ENCODE measurements around the gene SOX21.
"Not testable (repeated sequence)": the region's sequence is repeated elsewhere in the genome, so short reads cannot be mapped to it uniquely, and the experiment has no call there.

The SOX21 gene

DNA sequence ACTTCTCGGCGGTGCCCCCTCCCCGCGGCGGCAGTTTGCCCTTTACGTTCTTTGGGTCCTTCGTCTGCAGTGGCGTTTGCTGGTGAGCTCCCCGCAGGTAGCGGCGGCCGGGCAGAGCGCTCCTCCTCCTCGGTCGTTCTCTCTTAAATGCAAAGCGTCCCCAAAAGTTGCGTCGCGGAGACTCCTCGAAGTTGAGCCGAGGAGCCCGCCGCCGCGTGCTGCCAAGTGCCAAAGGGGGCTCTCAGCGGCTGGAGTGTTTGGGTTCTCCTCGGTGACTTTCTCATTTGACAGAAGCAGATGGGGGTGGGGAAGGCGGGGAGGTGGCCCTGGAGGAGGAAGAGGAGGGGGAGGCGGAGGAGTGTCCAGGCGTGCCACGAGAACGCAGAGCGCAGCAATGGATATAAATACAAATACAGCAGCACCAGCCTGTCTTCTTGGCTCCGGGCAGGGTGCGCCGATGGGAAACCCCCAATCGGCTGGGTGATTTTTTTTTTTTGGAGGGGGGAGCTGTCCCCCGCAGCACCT is at the start of gene SOX21:
Gene SOX21, minus strand, starts transcription at position 259 of the 525 bp plus-strand sequence. CDS start 496 bp downstream, outside the sequence.
- no peak for DNase-seq (ENCODE audit: low read depth in 2 of 2)

DNA sequence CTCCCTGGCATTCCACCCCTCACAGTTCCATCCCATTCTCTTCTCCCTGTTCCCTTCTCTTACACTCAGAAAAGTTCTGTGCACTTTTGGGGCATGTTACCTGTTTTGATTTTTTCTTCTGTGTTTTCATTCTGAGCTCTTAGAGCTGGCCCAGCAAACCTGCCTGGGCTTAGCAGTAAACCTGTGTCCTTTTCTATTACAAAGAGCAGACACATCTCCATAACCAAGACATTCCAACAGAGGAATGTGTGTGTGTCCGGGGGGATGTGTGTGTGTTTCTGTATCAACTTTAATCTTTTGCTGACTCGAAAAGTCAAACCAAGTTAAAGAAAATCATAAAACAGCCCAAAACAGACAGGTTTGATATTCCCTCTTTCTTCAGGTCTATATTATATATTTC is 49.1 kb upstream of the SOX21 start:
- no peak for DNase-seq (ENCODE audit: low read depth in 2 of 2)

DNA sequence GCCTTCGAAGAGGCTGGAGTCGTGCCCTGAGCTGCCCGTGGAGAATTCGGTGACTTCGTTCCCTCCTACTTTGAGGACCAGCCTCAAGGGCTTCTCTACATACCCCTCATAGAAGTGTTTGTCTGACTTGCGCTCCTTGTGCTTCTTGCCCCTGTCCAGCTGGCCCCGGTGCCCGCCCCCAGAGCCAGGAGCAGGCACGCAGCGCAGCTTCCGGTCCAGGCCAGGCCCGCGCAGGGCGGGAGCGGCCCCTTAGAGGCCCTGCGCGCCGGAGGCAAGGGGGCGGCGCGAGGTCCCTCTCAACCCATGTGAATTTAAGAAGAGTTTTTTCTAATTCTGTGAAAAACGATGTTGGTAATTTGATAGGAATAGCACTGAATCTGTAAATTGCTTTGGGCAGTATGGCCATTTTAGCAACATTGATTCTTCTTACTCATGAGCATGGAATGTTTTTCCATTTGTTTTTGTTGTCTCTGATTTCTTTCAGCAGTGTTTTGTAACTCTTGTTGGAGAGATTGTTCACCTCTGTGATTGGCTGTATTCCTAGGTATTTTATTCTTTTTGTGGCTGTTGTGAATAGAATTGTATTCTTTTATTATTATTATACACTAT is 46.9 kb upstream of the SOX21 start:
- DNase-seq (ENCODE audit: low read depth in 2 of 2) = no peak

DNA sequence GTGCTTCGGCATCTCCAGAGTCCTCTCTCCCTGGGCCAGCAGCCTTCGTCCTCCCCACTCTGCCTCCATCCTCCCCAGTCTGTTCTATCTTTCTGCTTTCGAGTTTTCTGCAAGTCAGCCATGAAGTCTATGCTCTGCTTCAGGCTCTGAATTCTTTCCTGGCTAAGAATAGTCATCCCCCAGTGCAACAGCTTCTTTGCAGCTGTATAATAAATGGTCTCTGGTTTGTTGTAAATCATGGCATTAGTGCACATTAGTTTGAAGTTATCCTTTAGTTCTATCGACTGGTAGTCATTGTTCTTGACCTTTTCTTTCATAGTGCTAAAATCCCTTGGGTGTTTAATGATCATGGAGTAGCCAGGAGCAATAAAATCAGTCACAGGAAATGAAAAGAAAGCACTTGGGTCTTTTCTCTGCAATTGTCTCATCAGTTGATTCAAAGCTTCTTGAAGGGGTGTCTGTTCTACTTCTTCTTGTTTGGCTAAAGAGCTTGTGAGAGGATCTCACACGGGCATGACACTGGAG is 46.2 kb upstream of the SOX21 start:
- no peak for DNase-seq (ENCODE audit: low read depth in 2 of 2)

DNA sequence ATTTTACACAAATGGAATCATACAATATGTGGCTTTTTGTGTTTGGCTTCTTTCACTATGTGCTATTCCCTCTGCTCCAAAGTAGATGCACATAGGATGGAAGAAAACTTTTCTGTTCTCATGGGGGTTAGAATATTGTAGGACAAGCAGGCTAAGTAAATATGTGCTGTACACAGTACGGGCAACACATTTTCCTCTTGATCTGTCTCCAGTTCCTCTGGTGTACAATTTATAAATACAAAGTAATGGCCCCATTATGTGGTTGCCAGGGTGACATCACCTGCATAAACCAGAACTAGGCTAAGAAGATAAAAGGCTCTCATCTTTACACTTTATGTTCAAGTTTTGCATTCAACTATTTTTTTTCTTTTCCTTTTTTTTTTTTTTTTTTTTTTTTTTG is 41.0 kb upstream of the SOX21 start:
- no peak for DNase-seq (ENCODE audit: low read depth in 2 of 2)

DNA sequence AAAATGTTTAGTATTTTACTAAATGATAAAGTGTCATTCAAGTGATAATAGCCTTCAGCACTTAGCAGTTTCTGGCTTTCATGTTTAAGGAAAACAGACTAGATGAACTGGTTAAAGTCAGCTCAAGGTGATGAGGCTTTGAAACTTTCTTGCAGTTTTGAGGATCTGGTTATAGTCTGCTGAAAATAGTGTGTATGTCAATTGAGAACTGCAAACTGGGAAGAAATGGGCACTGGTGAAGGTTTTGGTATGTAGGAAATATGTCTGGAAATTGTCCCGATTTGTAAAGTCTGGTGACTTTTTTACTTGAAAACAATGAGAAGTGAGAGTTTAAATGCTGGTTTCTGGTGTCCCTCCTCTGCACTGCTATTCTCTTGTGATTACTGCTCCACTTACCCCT is 36.8 kb upstream of the SOX21 start:
- DNase-seq (ENCODE audit: low read depth in 2 of 2) = no peak

DNA sequence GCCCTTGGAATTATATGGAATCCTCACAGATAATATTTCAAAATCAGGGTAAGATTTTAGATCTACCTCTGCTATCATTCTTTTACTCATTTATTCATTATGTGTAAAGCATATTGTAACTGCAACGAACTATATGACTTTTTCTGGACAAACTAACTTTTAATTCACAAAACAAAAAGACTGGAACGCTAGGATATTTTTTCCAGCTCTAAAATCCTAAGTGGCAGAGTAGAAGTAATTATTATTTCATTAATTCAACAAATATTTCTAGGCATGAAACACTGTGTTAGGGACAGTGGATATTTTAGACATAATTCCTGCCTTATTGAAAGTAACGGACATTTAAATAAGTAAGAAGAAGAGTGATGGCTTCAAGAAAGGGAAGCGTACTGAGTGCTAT is 26.9 kb upstream of the SOX21 start:
- DNase-seq (ENCODE audit: low read depth in 2 of 2) = no peak

DNA sequence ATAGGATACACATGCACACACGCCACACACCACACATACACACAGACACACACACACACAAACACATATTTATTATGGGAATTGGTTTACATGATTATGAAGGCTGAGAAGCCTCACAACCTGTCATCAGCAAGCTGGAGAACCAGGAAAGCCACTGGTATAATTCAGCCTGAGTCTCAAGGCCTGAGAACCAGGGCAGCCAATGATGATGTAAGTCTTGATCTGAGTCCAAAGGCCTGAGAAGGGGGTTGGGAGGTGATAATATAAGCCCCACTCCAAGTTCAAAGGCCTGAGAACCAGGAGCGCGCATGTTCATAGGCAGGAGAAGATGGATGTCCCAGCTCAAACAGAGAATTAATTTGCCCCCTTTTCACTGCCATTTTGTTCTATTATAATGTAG is 18.7 kb upstream of the SOX21 start:
- DNase-seq (ENCODE audit: low read depth in 2 of 2) = no peak

DNA sequence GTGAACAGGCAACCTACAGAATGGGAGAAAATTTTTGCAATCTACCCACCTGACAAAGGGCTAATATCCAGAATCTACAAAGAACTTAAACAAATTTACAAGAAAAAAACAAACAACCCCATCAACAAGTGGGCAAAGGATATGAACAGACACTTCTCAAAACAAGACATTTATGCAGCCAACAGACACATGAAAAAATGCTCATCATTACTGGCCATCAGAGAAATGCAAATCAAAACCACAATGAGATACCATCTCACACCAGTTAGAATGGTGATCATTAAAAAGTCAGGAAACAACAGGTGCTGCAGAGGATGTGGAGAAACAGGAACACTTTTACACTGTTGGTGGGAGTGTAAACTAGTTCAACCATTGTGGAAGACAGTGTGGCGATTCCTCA is 17.6 kb upstream of the SOX21 start:
- not testable (repeated sequence) for DNase-seq (ENCODE audit: low read depth in 2 of 2)

DNA sequence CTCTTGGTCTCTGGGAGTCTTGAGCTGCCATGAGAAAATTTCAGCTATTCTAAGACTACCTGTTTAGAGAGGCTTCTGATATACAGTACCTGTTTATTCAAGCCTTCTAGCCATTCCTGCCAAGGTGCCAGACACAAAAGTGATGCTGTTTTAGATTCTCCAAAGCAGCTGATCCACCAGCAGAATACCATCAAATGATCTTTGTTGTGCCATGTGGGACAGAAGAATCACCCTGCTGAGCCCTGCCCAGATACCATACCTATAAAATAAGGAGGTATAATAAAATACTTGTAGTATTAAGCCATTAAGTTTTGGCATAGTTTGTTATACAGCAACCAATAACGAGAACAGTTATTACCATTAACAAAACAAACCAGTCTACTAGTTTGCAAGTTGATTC is 14.1 kb upstream of the SOX21 start:
- no peak for DNase-seq (ENCODE audit: low read depth in 2 of 2)

DNA sequence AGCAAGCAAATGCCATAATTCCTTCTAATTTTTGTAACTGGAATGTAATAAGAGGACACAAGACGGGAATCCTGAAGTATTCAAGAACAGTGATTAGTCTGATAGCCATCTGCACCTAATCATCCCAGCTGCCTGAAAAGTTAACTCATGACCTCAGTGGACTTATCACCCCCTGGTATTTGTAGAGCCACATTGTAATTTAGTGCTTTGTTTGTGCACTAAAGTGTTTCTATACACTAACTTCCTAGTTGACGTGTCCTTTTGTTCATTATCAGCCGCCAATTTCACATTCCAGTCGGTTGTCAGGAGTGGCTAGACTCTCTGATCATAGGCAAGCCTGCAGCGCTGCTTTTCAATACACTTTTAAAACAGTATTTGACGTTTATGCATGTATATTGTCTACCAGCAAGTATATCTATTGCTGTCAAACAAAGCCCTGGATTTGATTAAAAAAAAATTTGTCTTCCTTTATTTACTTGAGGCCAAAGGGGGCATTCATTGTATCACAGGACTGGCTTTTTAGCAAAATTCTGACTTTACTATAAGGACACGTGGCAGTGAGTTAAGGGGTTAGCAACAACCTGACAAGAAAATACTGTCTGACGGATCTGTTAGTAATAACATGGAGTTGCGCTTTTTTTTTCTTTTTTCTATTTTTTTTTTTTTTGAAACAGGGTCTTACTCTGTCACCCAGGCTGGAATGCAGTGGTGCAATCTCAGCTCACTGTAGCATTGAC is 10.4 kb upstream of the SOX21 start:
- DNase-seq (ENCODE audit: low read depth in 2 of 2) = no peak

DNA sequence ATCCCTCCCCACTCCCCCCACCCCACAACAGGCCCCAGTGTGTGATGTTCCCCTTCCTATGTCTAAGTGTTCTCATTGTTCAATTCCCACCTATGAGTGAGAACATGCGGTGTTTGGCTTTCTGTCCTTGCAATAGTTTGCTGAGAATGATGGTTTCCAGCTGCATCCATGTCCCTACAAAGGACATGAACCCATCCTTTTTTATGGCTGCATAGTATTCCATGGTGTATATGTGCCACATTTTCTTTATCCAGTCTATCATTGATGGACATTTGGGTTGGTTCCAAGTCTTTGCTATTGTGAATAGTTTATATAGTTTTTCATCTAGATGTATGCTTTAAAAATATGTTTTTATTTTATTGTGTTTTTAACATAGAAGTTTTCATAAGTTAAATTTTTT is 6.4 kb upstream of the SOX21 start:
- DNase-seq (ENCODE audit: low read depth in 2 of 2) = not testable (repeated sequence)

DNA sequence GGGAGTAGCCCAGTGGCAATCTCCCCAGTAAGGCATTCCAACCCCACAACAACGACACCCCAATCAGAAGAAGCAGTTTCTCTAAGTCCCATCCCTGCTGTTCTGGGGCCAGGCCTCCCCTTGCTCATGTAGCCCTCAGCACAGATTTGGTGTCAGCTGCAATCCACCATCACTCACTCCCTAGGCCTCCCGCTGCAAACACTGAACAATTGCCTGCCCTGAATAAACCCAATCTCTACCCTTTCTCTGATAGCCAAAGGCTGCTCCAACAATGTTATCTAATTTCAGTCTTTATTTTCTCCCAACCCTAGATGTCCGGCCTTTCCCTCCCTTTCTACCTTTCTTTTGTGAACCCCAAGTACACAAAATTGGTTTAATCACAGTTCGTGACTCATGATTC is 5.6 kb upstream of the SOX21 start:
- DNase-seq (ENCODE audit: low read depth in 2 of 2) = no peak

DNA sequence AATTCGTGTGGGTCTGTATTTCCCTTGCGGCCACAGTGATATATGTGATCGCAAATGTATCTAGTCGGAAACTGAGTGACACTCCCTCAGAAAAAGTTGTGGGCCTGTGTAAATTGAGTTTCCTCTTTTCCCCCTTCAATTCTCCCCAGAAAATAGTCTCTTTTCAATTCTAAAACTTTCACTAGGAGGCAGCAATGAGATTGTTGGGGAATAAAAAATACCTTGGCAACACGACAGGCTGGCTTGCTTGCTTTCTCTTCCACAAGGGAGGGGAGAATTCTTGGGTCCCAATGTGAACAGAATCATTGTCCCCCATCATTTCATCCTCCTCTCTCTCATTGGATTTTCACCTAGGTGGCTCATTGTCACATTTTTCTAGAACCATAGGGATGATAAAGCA is 3.7 kb upstream of the SOX21 start:
- DNase-seq (ENCODE audit: low read depth in 2 of 2) = no peak

DNA sequence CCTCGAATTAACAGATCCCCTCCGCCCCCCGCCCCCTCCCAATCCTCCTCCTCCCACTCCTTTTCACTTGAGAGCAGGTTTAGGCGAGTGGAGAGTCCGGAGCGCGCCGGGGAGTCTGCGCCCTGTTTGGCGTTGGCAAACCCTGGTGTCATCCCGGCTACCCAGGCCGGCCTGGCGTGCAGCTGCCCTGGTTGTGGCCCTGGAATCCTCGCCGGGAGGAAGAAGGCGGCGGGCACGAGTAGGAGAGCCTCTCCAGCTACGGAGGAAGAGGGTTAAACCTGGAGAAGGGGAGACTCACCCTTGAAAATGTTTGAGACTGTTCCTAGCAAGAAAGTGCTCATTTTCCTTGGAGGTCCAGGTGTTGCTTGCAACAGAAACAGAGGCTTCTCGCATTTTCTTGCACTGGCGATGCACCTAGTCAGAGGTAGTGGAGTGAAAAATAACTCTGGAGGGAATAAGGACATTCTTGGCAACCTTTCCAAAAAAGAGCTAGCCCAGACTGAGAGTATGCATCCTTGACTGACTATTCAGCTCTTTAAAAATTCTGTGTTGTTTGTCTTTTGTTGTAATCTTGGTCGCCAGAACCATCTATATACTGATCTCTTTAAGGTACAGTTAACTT is 1.3 kb upstream of the SOX21 start:
- DNase-seq (ENCODE audit: low read depth in 2 of 2) = no peak

DNA sequence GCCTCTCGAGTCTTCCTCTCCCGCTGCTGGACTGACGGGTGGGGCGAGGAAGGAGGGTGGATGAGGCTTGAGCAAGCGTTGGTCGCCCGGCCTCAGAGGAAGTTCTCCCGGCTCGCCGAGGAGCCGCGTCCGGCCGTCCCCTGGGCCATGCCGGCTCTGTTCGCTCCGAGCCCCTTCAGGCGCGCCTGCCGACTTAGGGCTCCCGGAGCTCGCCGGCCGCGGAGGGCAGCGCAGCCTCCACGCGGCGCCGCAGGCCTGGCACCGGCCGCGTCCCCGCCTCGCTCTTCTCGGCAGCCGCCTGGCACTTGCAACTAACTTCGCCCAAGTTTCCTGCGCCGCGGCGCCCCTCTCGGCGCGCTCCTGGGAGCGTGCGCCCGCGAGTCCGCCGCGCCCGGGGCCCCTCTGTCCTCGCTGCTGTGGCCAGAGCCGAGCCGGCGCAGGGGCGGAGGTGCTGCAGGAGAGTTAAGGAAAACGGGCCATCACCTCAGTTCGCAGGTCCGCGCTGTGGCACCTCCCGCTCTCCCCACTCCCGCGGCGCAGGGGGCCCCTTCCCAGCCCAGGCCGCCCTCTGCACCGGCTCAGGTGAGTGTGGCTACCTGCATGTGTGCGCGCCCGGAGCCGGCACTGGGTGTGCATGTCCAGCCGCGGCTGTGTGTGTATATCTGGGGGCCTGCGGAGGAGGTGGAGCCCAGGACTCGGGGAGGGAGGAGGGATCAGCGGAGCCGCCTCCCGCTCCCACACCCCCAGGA is 641 bp upstream of the SOX21 start:
- DNase-seq (ENCODE audit: low read depth in 2 of 2) = no peak

DNA sequence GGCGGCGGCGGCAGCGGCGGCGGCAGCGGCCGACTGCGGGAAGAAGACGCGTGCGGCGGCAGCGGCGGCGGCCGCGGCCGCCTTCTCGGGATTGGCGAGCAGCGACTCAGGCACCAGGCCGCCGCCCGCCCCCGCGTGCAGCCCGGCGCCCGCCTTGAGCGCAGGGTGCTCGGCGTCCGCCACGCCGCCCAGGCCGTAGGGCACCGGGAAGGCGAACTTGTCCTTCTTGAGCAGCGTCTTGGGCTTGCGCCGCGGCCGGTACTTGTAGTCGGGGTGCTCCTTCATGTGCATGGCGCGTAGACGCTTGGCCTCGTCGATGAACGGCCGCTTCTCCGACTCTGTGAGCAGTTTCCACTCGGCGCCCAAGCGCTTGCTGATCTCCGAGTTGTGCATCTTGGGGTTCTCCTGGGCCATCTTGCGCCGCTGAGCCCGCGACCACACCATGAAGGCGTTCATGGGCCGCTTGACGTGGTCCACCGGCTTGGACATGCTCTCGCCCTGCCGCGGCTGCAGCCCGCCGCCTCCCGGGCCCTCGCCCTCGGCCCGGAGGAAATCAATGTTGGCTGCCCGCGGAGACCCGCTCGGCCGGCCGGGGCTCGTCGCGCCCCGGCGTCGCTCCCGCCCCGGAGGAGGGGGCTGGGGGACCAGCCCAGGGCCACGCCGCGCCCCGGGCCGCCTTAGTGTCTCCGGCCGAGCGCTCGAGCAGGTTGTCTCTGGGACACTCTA is 621 bp downstream of the SOX21 start:
- DNase-seq (ENCODE audit: low read depth in 2 of 2) = no peak

DNA sequence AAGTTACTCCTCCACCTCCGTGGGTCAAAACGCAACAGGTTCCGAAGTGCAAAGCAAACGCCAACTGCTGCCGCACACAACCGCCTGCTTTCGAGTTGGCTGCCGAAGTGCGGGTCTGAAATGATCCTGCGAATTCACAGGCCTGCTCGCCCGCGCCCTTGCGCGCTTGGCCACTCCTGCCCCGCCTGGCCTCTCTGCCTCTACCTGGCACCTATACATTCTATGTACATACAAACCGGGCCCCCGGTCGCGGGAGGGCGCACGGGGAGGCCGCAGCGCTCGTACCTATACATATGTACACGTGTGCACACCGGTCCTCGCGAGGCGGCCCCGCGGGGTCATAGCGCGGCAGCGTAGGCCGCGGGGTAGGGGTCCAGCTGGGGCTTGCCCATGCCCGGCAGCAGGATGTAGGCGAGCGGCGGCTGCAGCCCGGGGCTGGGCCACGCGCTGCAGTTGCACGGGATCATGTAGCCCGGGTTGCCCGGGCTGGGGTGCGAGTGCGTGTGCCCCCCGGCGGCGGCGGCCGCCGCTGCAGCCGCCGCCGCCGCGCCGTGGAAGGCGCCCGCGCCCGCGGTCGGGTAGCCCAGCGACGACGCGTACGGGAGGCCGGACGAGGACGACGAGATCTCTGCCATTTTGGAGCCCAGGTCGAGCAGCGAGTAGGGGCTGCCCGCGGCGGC is 1.3 kb downstream of the SOX21 start:
- DNase-seq (ENCODE audit: low read depth in 2 of 2) = no peak

DNA sequence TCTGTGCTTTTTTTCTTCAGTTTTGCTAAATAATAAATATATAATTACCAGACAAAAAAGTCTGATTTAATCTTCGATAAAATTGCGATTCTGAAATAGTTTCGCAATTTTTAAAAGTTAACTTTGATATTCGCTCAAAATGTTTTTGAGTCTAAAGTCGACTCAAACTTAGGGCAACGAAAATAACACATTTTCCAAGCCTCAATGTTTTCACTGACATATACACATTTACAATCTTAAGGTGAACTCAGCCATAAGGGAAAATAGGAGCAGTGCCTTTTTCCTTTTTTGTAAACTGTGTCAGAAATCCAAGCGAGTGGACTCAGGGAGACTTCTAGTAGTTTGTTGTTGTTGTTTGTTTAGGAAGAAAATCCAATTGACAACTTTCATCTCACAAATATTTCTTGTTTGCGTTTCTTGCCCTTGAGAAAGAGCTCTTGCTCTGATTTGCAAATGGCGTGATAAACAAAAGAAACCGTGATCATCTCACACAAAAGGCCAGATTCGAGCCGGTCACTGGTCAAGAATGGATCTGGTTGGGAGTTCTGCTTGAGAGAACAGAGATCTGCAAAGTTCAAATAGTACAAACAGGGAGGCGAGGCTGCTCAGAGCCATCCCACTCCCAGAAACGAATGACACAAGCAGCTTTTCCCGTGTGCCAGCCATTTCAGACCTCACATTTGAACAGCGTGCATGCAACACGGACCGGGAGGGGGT is 2.1 kb downstream of the SOX21 start:
- no peak for DNase-seq (ENCODE audit: low read depth in 2 of 2)

Measured in activated CD8-positive, alpha-beta memory T cell treated with anti-CD3 and anti-CD28 coated beads for 4 hours (primary cell).